HepG2 (cell line): ENCODE data around the gene PFN1. TPM values are rescaled to one million over a fixed set of nuclear protein-coding genes. Genes with fewer than 3 reads are reported as not detected.

Experiments
- BCL6 ChIP-seq: IDR thresholded peaks from 2 replicates; pipeline ENCODE4 v1.6.1; 2016; ENCODE audit warnings: missing genetic modification reagents, missing compliant biosample characterization
- FOXK1 ChIP-seq: sonication (generic); formaldehyde crosslinking; IDR thresholded peaks from 2 replicates; pipeline ENCODE4 v1.4.0; 2020; ENCODE audit warnings: low read depth, missing genetic modification reagents, borderline replicate concordance
- GABPB1 ChIP-seq: IDR thresholded peaks from 2 replicates; pipeline ENCODE4 v1.6.1; 2016; ENCODE audit warnings: mild to moderate bottlenecking, missing genetic modification reagents, moderate library complexity, missing compliant biosample characterization
- NFE2L1 ChIP-seq: sonication (generic); formaldehyde crosslinking; IDR thresholded peaks from 2 replicates; pipeline ENCODE4 v1.4.0; 2020; ENCODE audit warnings: missing genetic modification reagents, mild to moderate bottlenecking, borderline replicate concordance
- NR2C2 ChIP-seq: sonication (generic); formaldehyde crosslinking; IDR thresholded peaks from 2 replicates; pipeline ENCODE4 v1.4.0; 2020; ENCODE audit warnings: missing genetic modification reagents, mild to moderate bottlenecking, moderate library complexity, borderline replicate concordance
- ZBTB7A ChIP-seq: sonication (generic); formaldehyde crosslinking; IDR thresholded peaks from 2 replicates; pipeline ENCODE4 v1.8.0; 2022; ENCODE audit warnings: mild to moderate bottlenecking, missing genetic modification reagents
- ZNF557 ChIP-seq: sonication (generic); formaldehyde crosslinking; IDR thresholded peaks from 2 replicates; pipeline ENCODE4 v1.4.0; 2020; ENCODE audit warnings: missing genetic modification reagents
- ZNF704 ChIP-seq: sonication (generic); formaldehyde crosslinking; IDR thresholded peaks from 2 replicates; pipeline ENCODE4 v1.8.1; 2023; ENCODE audit warnings: mild to moderate bottlenecking, inconsistent platforms, moderate library complexity, missing genetic modification reagents, borderline replicate concordance
- ZNF850 ChIP-seq: sonication (generic); formaldehyde crosslinking; conservative IDR thresholded peaks from 2 replicates; pipeline ENCODE4 v1.9.0; 2021; ENCODE audit warnings: mild to moderate bottlenecking, missing genetic modification reagents
- polyA plus RNA-seq, 8 experiments: library from polyadenylated mRNA; depleted of rRNA in 3 of 8; stranded (reverse) in 7 of 8; unstranded in 1 of 8; fragments of >200 nt; fragmentation: Illumina TruSeq in 4 of 8; extraction: Trizol in 4 of 8; gene quantifications; 2 replicates each; pipeline versions ENCODE4 v1.2.1 to v1.2.3, GENCODE V29; 2011 to 2016; ENCODE audit warnings: low read depth in 4 of 8, missing spikeins in 1 of 8, mixed read lengths in 1 of 8; ENCODE audit not compliant: insufficient read depth in 1 of 8
- total RNA-seq, 5 experiments: library from RNA; depleted of rRNA; stranded (reverse); fragments of >200 nt; fragmentation: Illumina TruSeq; extraction: Trizol; gene quantifications; 2 replicates each; pipeline ENCODE4 v1.2.3, GENCODE V29; 2016; ENCODE audit warnings: low read depth in 1 of 5
- TF ChIP-seq, protein P1 (sequence below): fragments of 450-650 bp; IDR thresholded peaks from 2 replicates; pipeline ENCODE4 v1.6.1; 2017
- TF ChIP-seq, protein P2 (sequence below): sonication (generic); formaldehyde crosslinking; IDR thresholded peaks from 2 replicates; pipeline ENCODE4 v1.5.1; 2020; ENCODE audit warnings: missing genetic modification reagents, mild to moderate bottlenecking, borderline replicate concordance
- TF ChIP-seq, protein P3 (sequence below): sonication (generic); formaldehyde crosslinking; IDR thresholded peaks from 2 replicates; pipeline ENCODE4 v1.4.0; 2020; ENCODE audit warnings: missing genetic modification reagents, low read depth, mild to moderate bottlenecking, borderline replicate concordance
- TF ChIP-seq, protein P4 (sequence below), 2 experiments: fragments of 450-650 bp in 1 of 2; sonication (generic) in 1 of 2; formaldehyde crosslinking in 1 of 2; IDR thresholded peaks; 2 replicates each; pipeline versions ENCODE4 v1.6.1 to v1.8.0; 2016 to 2022; ENCODE audit warnings: antibody characterized with exemption in 1 of 2, mild to moderate bottlenecking in 1 of 2, missing genetic modification reagents in 1 of 2

PFN1 gene
- total and polyA plus RNA-seq, 2 of the 13 experiments (the other 11 are each of a cell fraction or from before 2014, with no cell fraction given), result 494 to 613 TPM

- TF ChIP-seq GABPB1 (CRISPR knock-in tag) (peak; percentile 64), NFE2L1 (CRISPR knock-in tag) (0 out of 2 replicates have a peak, but pooled peaks have one; percentile 17), FOXK1 (CRISPR knock-in tag) (0 out of 2 replicates have a peak, but pooled peaks have one; percentile 11), ZNF557 (no peak; the same call in 1 of the 2 replicates), NR2C2 (CRISPR knock-in tag) (peak; percentile 46; the same call in 1 of the 2 replicates), ZNF704 (CRISPR knock-in tag) (no peak), BCL6 (CRISPR knock-in tag) (no peak; the same call in 1 of the 2 replicates), ZBTB7A (CRISPR knock-in tag) (0 out of 2 replicates have a peak, but pooled peaks have one; percentile 40), ZNF850 (CRISPR knock-in tag) (no peak)
- TF ChIP-seq, protein P1, sequence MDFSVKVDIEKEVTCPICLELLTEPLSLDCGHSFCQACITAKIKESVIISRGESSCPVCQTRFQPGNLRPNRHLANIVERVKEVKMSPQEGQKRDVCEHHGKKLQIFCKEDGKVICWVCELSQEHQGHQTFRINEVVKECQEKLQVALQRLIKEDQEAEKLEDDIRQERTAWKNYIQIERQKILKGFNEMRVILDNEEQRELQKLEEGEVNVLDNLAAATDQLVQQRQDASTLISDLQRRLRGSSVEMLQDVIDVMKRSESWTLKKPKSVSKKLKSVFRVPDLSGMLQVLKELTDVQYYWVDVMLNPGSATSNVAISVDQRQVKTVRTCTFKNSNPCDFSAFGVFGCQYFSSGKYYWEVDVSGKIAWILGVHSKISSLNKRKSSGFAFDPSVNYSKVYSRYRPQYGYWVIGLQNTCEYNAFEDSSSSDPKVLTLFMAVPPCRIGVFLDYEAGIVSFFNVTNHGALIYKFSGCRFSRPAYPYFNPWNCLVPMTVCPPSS, result no peak
- TF ChIP-seq, protein P2, sequence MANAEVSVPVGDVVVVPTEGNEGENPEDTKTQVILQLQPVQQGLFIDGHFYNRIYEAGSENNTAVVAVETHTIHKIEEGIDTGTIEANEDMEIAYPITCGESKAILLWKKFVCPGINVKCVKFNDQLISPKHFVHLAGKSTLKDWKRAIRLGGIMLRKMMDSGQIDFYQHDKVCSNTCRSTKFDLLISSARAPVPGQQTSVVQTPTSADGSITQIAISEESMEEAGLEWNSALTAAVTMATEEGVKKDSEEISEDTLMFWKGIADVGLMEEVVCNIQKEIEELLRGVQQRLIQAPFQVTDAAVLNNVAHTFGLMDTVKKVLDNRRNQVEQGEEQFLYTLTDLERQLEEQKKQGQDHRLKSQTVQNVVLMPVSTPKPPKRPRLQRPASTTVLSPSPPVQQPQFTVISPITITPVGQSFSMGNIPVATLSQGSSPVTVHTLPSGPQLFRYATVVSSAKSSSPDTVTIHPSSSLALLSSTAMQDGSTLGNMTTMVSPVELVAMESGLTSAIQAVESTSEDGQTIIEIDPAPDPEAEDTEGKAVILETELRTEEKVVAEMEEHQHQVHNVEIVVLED (CRISPR knock-in tag), result peak; percentile 24; the same call in 1 of the 2 replicates
- TF ChIP-seq, protein P3, sequence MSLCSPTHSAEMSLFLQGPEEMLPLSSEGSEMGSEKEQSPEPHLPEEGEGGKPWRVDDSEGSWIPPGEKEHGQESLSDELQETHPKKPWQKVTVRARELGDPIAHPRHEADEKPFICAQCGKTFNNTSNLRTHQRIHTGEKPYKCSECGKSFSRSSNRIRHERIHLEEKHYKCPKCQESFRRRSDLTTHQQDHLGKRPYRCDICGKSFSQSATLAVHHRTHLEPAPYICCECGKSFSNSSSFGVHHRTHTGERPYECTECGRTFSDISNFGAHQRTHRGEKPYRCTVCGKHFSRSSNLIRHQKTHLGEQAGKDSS (CRISPR knock-in tag), result peak; percentile 44; the same call in 1 of the 2 replicates
- TF ChIP-seq, protein P4, sequence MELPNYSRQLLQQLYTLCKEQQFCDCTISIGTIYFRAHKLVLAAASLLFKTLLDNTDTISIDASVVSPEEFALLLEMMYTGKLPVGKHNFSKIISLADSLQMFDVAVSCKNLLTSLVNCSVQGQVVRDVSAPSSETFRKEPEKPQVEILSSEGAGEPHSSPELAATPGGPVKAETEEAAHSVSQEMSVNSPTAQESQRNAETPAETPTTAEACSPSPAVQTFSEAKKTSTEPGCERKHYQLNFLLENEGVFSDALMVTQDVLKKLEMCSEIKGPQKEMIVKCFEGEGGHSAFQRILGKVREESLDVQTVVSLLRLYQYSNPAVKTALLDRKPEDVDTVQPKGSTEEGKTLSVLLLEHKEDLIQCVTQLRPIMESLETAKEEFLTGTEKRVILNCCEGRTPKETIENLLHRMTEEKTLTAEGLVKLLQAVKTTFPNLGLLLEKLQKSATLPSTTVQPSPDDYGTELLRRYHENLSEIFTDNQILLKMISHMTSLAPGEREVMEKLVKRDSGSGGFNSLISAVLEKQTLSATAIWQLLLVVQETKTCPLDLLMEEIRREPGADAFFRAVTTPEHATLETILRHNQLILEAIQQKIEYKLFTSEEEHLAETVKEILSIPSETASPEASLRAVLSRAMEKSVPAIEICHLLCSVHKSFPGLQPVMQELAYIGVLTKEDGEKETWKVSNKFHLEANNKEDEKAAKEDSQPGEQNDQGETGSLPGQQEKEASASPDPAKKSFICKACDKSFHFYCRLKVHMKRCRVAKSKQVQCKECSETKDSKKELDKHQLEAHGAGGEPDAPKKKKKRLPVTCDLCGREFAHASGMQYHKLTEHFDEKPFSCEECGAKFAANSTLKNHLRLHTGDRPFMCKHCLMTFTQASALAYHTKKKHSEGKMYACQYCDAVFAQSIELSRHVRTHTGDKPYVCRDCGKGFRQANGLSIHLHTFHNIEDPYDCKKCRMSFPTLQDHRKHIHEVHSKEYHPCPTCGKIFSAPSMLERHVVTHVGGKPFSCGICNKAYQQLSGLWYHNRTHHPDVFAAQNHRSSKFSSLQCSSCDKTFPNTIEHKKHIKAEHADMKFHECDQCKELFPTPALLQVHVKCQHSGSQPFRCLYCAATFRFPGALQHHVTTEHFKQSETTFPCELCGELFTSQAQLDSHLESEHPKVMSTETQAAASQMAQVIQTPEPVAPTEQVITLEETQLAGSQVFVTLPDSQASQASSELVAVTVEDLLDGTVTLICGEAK (IDR thresholded peaks at IDR 0.05), result no peak
- TF ChIP-seq, protein P4 (CRISPR knock-in tag; IDR thresholded peaks at IDR 0.05), result 0 out of 2 replicates have a peak, but pooled peaks have one; percentile 34
Measured at GRCh38 chr17:4966844-4967538, 18.7 kb upstream of the PFN1 start (continued).
